Cardiac muscle cell (in vitro differentiated cells and primary cell): Measurements from ENCODE around the gene SEC62. TPM values are rescaled to one million over a fixed set of nuclear protein-coding genes. Genes with fewer than 3 reads are reported as not detected.

ENCODE experiments used
- DNase-seq, 2 donors: peaks; one replicate each; pipeline versions ENCODE4 v3.0.0 to v3.0.0-alpha.2; 2010 to 2017; ENCODE audit warnings: low read depth in 1 of 2, low spot score in 1 of 2
- H3K27ac ChIP-seq: fragments of 200-600 bp; sonication (generic); 2 replicates; pipeline ENCODE4 v1.5.1; 2016
- H3K27me3 ChIP-seq: fragments of 200-600 bp; sonication (generic); 2 replicates; pipeline ENCODE4 v1.6.0; 2016; ENCODE audit warnings: control low read depth
- H3K36me3 ChIP-seq: fragments of 200-600 bp; sonication (generic); 2 replicates; pipeline ENCODE4 v1.5.1; 2016; ENCODE audit warnings: control low read depth
- H3K4me1 ChIP-seq: fragments of 200-600 bp; sonication (generic); 2 replicates; pipeline ENCODE4 v1.8.1; 2017; ENCODE audit warnings: low read depth, mild to moderate bottlenecking, mixed run types
- H3K4me3 ChIP-seq: fragments of 200-600 bp; sonication (generic); 2 replicates; pipeline ENCODE4 v1.5.1; 2016; ENCODE audit warnings: mild to moderate bottlenecking
- H3K9me3 ChIP-seq: fragments of 200-600 bp; sonication (generic); 2 replicates; pipeline ENCODE4 v1.5.1; 2017; ENCODE audit warnings: low read depth, mild to moderate bottlenecking, control low read depth
- CTCF ChIP-seq: IDR thresholded peaks from 2 replicates; pipeline ENCODE4 v1.5.1; 2012; ENCODE audit warnings: low read depth, mild to moderate bottlenecking, low read length
- polyA plus RNA-seq: library from polyadenylated mRNA; unstranded; fragments of >200 nt; fragmentation: Nextera tagmentation; extraction: Ambion mirVana; gene quantifications from 2 replicates; pipeline ENCODE4 v1.2.1, GENCODE V29; 2016
- total RNA-seq: library from RNA; depleted of rRNA; stranded (reverse); fragments of >200 nt; gene quantifications from 2 replicates; pipeline ENCODE4 v1.2.3, GENCODE V29; 2016

SEC62 gene, protein sequence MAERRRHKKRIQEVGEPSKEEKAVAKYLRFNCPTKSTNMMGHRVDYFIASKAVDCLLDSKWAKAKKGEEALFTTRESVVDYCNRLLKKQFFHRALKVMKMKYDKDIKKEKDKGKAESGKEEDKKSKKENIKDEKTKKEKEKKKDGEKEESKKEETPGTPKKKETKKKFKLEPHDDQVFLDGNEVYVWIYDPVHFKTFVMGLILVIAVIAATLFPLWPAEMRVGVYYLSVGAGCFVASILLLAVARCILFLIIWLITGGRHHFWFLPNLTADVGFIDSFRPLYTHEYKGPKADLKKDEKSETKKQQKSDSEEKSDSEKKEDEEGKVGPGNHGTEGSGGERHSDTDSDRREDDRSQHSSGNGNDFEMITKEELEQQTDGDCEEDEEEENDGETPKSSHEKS
- 18.9 and 26.7 TPM in 2 replicates for total RNA-seq
- polyA plus RNA-seq, result 72.2 and 78.2 TPM in 2 replicates

DNA sequence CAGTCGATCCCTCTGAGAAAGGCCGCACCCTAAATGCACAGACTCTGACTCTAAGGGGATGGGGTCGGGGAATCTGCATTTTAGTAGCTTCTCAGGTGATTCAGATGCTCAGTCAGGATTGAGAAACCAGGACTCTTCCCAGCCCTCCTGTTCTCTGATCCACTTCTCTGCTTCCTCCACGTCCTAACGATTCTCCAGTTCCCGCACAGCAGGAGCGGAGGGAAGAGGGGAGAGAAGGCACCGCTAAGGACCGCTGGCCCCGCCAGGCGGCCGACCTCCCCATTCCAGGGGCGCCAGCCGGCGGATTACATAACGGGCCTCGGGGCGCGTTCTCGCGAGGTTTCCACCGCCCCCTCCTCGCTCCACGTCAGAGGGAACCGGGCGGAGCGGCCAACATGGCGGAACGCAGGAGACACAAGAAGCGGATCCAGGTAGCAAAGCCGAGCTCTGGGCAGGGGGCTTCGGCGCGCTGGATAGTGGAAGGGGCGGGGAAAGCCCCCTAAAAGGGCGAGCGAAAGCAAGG lies at the start of gene SEC62:
TSS of gene SEC62 (plus strand) at position 380 of the 523 bp plus-strand sequence. CDS start at position 396, 16 bp downstream.
- H3K4me3 ChIP-seq, result peak within 1 kb of the TSS; percentile 73
- H3K27ac ChIP-seq, result peak within 1 kb of the TSS; percentile 99
- H3K36me3 ChIP-seq, result no peaks in the 10 kb centered on the region
- no peaks in the 10 kb centered on the region for H3K27me3 ChIP-seq
- no peaks in the 10 kb centered on the region for H3K9me3 ChIP-seq
- peaks cover 22% of the 10 kb centered on the region for H3K4me1 ChIP-seq
- DNase-seq, result peak; percentile 95 to 97
- peak; percentile 42 for TF ChIP-seq CTCF

- peak in 1 of 2 donors; percentile 80 for DNase-seq
- Histone ChIP-seq H3K36me3 (no peaks in the 10 kb centered on the region), H3K27ac (no peak overlapping the region), H3K27me3 (no peaks in the 10 kb centered on the region), H3K9me3 (no peaks in the 10 kb centered on the region), H3K4me3 (no peak overlapping the region), H3K4me1 (no peaks in the 10 kb centered on the region)
- TF ChIP-seq CTCF, result no peak
These were observed 43.4 kb upstream of the SEC62 start for GRCh38 chr3:169923189-169923588.

GRCh38 chr3:169923831-169924230 lies 42.8 kb upstream of the SEC62 start:
- Histone ChIP-seq H3K36me3 (no peaks in the 10 kb centered on the region), H3K4me3 (no peak overlapping the region), H3K4me1 (no peaks in the 10 kb centered on the region), H3K9me3 (no peaks in the 10 kb centered on the region), H3K27me3 (no peaks in the 10 kb centered on the region), H3K27ac (no peak overlapping the region)
- DNase-seq, result peak in 1 of 2 donors; percentile 3
- no peak for TF ChIP-seq CTCF

DNA sequence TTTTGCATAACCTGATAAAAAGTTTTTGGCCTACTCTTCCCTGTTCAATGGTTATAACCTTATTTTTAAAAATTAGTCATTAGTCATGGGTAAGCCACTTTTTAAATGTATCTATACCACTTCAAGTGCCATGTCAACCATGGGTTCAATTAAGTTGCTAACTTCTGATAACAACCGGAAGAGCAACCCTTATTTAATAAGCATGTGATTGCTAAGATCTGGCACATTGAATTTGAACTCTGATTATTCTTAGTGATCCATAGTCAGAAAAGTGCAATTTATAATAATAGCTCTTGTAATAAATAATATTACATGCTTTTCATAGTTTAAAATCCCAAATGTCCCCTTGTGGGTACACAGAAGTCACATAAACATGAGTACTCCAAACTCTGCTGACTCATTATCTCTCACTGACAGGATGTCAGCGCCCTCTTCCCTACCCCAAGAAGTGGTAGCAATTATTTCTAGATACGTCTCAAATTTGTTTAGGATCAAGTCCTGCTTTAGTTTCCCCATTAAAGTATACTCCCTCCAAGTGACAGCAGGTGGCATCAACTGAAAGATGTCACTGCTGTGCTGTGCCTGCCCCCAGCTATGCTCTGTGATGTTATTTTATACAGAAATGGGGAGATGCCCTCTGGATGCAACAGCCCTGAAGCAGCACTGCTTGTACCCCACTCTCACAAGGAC lies 36.6 kb upstream of the SEC62 start:
- Histone ChIP-seq H3K36me3 (no peaks in the 10 kb centered on the region), H3K4me1 (no peaks in the 10 kb centered on the region), H3K9me3 (no peaks in the 10 kb centered on the region), H3K27ac (no peak overlapping the region), H3K4me3 (no peak overlapping the region), H3K27me3 (no peaks in the 10 kb centered on the region)
- DNase-seq, result no peak
- no peak for TF ChIP-seq CTCF

DNA sequence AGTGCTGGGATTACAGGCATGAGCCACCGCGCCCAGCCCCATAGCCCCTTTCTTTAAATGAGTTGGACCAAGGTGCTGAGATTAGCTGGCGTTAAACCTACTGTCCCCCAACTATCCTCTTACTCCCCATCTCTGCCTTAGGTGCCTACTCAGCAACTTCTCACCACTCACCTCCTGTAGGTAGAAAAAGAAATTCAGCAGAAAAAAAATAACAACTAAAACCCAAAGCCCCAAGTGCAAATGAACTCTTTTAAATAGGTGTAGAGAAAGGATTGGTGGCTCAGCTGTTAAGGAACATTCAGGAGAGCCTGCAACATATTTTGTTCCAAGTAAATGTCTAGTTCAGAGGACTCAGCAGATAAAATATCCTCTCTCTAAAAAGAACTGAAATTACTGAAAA lies 35.8 kb upstream of the SEC62 start:
- DNase-seq, result no peak
- H3K9me3 ChIP-seq, result no peaks in the 10 kb centered on the region
- H3K4me3 ChIP-seq, result no peak overlapping the region
- no peaks in the 10 kb centered on the region for H3K36me3 ChIP-seq
- peaks cover 4% of the 10 kb centered on the region for H3K27me3 ChIP-seq
- H3K4me1 ChIP-seq, result no peaks in the 10 kb centered on the region
- TF ChIP-seq CTCF, result no peak
- H3K27ac ChIP-seq, result no peak overlapping the region
